Astrocyte of the spinal cord (primary cell): ENCODE measurements around the gene UROS.

ENCODE experiments used
- DNase-seq: peaks from one replicate; pipeline ENCODE4 v3.0.0; 2011; ENCODE audit warnings: low read depth, low spot score
- H3K4me3 ChIP-seq: 2 replicates; pipeline ENCODE4 v1.5.1; 2011; ENCODE audit warnings: low read depth, mild to moderate bottlenecking, low read length, moderate library complexity
- CTCF ChIP-seq: IDR thresholded peaks from 2 replicates; pipeline ENCODE4 v1.5.1; 2012; ENCODE audit warnings: low read depth, mild to moderate bottlenecking, low read length, inconsistent platforms
- in situ Hi-C: cut with HindIII; loops from 2 replicates; pipeline ENCODE4 v1.10.0; 2017; ENCODE audit warnings: low sequenced_read_pairs

The UROS gene

GRCh38 chr10:125795637-125796190, 27.3 kb downstream of the UROS start:
- no peak overlapping the region for H3K4me3 ChIP-seq
- TF ChIP-seq CTCF: no peak
- DNase-seq: no peak
- in situ Hi-C loops: no loop called here

DNA sequence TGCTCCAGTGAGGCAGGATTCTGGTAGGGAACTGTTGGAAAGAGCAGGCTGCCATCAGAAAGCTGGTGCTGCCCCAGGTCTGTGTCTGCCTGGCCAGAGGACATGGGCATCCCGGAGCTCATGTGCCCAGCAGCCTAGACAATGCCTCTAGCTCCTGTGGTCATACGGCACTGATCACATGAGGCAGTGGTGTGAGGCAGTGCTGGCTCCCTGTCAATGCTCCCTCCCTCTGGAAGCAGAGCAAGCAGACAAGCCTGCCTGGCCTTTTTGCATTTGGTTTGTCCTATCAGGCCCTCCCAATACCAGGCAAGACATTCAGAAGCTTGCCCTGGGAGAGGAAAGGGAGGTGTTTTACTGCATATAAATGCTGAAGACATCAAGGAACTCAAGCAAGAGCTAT, 27.9 kb downstream of the UROS start:
- H3K4me3 ChIP-seq: no peak overlapping the region

DNA sequence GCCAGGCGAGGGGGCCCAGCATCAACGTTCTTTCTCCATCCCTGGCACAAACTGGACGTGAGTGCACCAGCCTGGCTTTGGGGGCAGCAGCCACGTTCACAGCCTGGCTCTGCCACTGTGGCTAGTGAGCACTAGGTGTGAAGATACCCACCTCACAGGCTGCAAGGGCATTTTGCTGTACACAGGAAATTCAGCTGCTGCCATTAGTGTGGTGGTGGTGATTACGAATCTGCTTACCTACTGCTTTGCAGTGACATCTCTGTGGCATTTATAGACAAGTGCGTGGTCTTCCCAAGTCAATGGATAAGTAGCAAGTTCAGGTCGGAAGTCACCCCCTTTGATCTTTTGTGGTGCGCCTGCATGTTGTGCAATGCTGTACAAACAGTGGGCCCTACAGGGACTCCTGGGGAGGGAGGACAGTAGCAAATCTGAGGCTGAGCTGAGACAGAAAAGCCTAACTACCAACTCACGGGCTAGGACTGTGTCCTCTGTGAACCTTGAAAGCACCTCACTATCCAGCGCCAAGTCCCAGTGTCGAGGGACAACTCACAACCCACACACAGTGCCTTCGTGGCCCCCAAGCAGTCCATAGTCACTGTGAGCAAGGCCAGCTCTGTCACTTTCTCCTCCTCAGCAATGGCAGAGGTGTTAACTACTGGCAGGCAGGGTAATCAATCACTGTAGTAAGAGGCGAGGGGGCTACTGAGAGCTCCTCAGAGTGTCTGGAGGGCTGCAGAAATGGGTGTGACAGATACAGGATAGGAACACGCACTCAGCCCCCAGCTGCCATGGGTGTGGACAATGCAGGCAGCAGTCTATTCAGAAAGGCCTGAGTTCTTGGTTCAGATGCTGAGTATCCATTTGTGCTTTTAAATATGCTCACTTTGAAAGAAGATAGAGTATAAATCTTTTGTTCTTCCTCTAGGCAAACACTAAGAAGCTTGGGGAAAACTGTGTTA, 30.4 kb downstream of the UROS start:
- no peak for TF ChIP-seq CTCF

More for the DNA sequence above, 27.9 kb downstream of the UROS start:
- in situ Hi-C loops: no loop called here
- no peak for DNase-seq
- no peak for TF ChIP-seq CTCF

GRCh38 chr10:125788156-125789034, 34.7 kb downstream of the UROS start:
- no peak for DNase-seq
- no peak overlapping the region for H3K4me3 ChIP-seq
- in situ Hi-C loops: no loop called here
- TF ChIP-seq CTCF: no peak

More for the DNA sequence above, 30.4 kb downstream of the UROS start:
- H3K4me3 ChIP-seq: no peak overlapping the region
- in situ Hi-C loops: no loop called here
- DNase-seq: no peak

DNA sequence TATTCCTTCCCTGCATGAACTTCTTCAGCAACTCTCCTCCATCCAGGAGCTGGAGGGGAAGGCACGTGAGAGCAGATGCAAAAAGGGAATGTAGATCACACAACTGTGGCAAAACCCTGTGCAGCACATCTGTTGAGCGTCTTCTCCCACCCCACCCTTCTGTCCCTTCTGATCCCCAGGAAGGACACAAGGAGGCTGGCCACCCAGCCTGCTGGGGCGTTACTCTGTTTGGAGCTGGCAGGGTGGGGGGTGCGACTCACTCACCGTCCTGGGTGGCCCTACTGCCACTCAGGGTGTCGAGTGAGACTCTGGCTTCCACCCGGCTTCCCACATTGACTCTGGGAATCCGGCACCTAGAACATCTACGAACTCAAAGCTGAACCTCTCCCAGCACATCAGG, 37.3 kb downstream of the UROS start:
- TF ChIP-seq CTCF: no peak
- no peak for DNase-seq
- in situ Hi-C loops: no loop called here
- no peak overlapping the region for H3K4me3 ChIP-seq

GRCh38 chr10:125783957-125784356, 39.1 kb downstream of the UROS start:
- no peak overlapping the region for H3K4me3 ChIP-seq
- in situ Hi-C loops: no loop called here
- no peak for DNase-seq
- no peak for TF ChIP-seq CTCF
